Thyroid gland (tissue), 4 donors: Measurements from ENCODE around the gene MAJIN.

Source experiments
- POLR2A ChIP-seq, 2 donors: fragments of 450-650 bp; IDR thresholded peaks; one replicate each; pipeline ENCODE4 v1.6.1; 2017; ENCODE audit warnings: antibody characterized with exemption in 2 of 2, mild to moderate bottlenecking in 2 of 2, moderate library complexity in 1 of 2
- TF ChIP-seq, protein P1 (sequence below), 6 experiments: fragments of 200-600 bp in 3 of 6; fragments of 450-650 bp in 3 of 6; sonication (generic) in 3 of 6; IDR thresholded peaks; one replicate each; pipeline ENCODE4 v1.5.1; 2016 to 2019; ENCODE audit warnings: antibody characterized with exemption in 6 of 6, mild to moderate bottlenecking in 2 of 6, inconsistent platforms in 1 of 6, moderate library complexity in 1 of 6

DNA sequence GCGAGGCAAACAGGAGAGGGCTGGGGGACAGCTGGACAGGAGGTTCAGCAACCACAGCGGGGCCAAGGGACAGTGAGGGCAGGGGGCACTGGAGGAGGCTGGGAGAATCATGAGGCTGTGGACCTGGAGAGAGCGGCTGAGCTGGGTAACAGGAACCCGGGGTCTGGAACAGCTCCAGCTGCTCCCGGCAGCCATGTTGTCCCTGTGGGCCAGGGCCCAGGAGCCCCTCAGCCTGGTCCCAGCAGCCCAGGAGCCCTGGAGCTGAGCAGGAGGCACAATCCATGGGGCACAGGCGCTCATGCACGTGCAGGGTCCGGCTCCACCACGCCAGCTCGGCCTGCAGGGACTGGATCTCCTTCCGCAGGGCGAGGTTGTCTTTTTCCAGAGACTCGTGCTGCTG, 17.5 kb upstream of the MAJIN start:
- TF ChIP-seq, protein P1, sequence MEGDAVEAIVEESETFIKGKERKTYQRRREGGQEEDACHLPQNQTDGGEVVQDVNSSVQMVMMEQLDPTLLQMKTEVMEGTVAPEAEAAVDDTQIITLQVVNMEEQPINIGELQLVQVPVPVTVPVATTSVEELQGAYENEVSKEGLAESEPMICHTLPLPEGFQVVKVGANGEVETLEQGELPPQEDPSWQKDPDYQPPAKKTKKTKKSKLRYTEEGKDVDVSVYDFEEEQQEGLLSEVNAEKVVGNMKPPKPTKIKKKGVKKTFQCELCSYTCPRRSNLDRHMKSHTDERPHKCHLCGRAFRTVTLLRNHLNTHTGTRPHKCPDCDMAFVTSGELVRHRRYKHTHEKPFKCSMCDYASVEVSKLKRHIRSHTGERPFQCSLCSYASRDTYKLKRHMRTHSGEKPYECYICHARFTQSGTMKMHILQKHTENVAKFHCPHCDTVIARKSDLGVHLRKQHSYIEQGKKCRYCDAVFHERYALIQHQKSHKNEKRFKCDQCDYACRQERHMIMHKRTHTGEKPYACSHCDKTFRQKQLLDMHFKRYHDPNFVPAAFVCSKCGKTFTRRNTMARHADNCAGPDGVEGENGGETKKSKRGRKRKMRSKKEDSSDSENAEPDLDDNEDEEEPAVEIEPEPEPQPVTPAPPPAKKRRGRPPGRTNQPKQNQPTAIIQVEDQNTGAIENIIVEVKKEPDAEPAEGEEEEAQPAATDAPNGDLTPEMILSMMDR (IDR thresholded peaks at IDR 0.05), result no peak
- TF ChIP-seq POLR2A (IDR thresholded peaks at IDR 0.05), result no peak
